Vagina (tissue), 2 donors: ENCODE measurements around the gene TDRD5.

Experiments
- CTCF ChIP-seq, 3 experiments: fragments of 450-650 bp in 2 of 3; fragments of 200-600 bp in 1 of 3; sonication (generic) in 1 of 3; IDR thresholded peaks; one replicate each; pipeline ENCODE4 v1.5.1; 2017 to 2019; ENCODE audit warnings: antibody characterized with exemption in 3 of 3, mild to moderate bottlenecking in 2 of 3, moderate library complexity in 2 of 3
- POLR2A ChIP-seq, 2 donors: fragments of 450-650 bp; IDR thresholded peaks; one replicate each; pipeline ENCODE4 v1.6.1; 2017; ENCODE audit warnings: antibody characterized with exemption in 2 of 2, mild to moderate bottlenecking in 2 of 2, moderate library complexity in 2 of 2
- POLR2AphosphoS5 ChIP-seq, 2 donors: sonication (generic); formaldehyde crosslinking; IDR thresholded peaks; one replicate each; pipeline ENCODE4 v1.9.0; 2017; ENCODE audit warnings: antibody characterized with exemption in 2 of 2, mild to moderate bottlenecking in 2 of 2, low read depth in 1 of 2; ENCODE audit not compliant: insufficient read depth in 1 of 2

GRCh38 chr1:179632868-179633267 lies 41.2 kb downstream of the TDRD5 start:
- TF ChIP-seq CTCF (IDR thresholded peaks at IDR 0.05) (no peak), POLR2AphosphoS5 (IDR thresholded peaks at IDR 0.05; ENCODE audit: insufficient read depth in 1 of 2, low read depth in 1 of 2) (no peak), POLR2A (IDR thresholded peaks at IDR 0.05) (no peak)
